Measurements from ENCODE around the gene PELI3. TPM values are rescaled to one million over a fixed set of nuclear protein-coding genes. Genes with fewer than 3 reads are reported as not detected.

Gene PELI3
- total and polyA plus RNA-seq, 10 of the 15 experiments (the other 5 are each of a cell fraction or from before 2014, with no cell fraction given): 0.14 to 1.5 (median 0.66) TPM

DNA sequence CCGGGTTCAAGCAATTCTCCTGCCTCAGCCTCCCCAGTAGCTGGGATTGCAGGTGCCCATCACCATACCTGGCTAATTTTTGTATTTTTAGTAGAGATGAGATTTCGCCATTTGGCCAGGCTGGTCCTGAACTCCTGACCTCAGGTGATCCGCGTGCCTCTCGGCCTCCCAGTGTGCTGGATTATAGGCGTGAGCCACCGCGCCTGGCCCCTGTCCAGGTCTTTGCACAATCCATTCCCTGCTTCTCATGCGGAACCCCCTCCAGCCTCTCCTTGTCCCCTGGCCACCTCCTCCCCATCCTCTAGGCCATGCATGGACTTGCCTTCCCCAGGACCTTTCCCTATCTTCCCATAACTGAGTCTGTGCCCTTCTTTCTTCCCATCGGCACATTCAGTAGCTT is 22.3 kb downstream of the PELI3 start:
- DNase-seq (ENCODE audit: low read depth, low spot score): no peak
- intact Hi-C loops (cut with micrococcal nuclease; ENCODE audit: unreplicated experiment) (no loop called here), in situ Hi-C loops (cut with MboI) (no loop called here)
- CTCF ChIA-PET: interaction anchor here (1.3 kb wide), 1 partner anchor 50 kb away, joined by 4 read pairs; the partner anchor contains the start of gene MRPL11
- BruUV-seq (replicated peaks): no TSS peak
- no peaks in the 10 kb centered on the region for H3K79me2 ChIP-seq (ENCODE audit: control insufficient read depth, insufficient read depth, low read length)
- H3K27ac ChIP-seq (ENCODE audit: control insufficient read depth, insufficient read depth): no peak overlapping the region
- H3K4me1 ChIP-seq (ENCODE audit: control insufficient read depth, insufficient read depth, low read length): no peaks in the 10 kb centered on the region
- 99% methylated on average over 10 of the region's 10 CpGs for WGBS (ENCODE audit: insufficient coverage, insufficient replicate concordance, low lambda C conversion rate, missing lambda C conversion rate)
- SMC1A ChIA-PET (ENCODE audit: uncharacterized antibody, unreplicated experiment): no interaction called here
- H3K9me3 ChIP-seq (replicated peaks; ENCODE audit: control insufficient read depth, insufficient read depth, low read length): no peaks in the 10 kb centered on the region
- peaks cover 11 to 30% of the 10 kb centered on the region in 2 experiments; a peak in 3 of 4 replicates for H3K36me3 ChIP-seq (ENCODE audit: control insufficient read depth in 2 of 2, insufficient read depth in 2 of 2, low read length in 1 of 2)
- H3K4me2 ChIP-seq (ENCODE audit: control insufficient read depth, insufficient read depth): no peak overlapping the region
- no peaks in the 10 kb centered on the region for H4K20me1 ChIP-seq (ENCODE audit: control insufficient read depth, insufficient read depth)
- RAD21 ChIA-PET (ENCODE audit: unreplicated experiment): no interaction called here
- no peaks in the 10 kb centered on the region for H3K27me3 ChIP-seq (replicated peaks in 1 of 2; ENCODE audit: control insufficient read depth in 2 of 2, insufficient read depth in 2 of 2, low read length in 1 of 2)
- H2AFZ ChIP-seq (ENCODE audit: control insufficient read depth, low read depth, low read length): no peak overlapping the region
- FAIRE-seq: no peak
- no peak overlapping the region for H3K4me3 ChIP-seq
- no peak for ATAC-seq
- POLR2A ChIA-PET: no interaction called here
- H3K9ac ChIP-seq (ENCODE audit: control insufficient read depth, insufficient read depth, low read length): no peak overlapping the region
- TF ChIP-seq, protein P1, sequence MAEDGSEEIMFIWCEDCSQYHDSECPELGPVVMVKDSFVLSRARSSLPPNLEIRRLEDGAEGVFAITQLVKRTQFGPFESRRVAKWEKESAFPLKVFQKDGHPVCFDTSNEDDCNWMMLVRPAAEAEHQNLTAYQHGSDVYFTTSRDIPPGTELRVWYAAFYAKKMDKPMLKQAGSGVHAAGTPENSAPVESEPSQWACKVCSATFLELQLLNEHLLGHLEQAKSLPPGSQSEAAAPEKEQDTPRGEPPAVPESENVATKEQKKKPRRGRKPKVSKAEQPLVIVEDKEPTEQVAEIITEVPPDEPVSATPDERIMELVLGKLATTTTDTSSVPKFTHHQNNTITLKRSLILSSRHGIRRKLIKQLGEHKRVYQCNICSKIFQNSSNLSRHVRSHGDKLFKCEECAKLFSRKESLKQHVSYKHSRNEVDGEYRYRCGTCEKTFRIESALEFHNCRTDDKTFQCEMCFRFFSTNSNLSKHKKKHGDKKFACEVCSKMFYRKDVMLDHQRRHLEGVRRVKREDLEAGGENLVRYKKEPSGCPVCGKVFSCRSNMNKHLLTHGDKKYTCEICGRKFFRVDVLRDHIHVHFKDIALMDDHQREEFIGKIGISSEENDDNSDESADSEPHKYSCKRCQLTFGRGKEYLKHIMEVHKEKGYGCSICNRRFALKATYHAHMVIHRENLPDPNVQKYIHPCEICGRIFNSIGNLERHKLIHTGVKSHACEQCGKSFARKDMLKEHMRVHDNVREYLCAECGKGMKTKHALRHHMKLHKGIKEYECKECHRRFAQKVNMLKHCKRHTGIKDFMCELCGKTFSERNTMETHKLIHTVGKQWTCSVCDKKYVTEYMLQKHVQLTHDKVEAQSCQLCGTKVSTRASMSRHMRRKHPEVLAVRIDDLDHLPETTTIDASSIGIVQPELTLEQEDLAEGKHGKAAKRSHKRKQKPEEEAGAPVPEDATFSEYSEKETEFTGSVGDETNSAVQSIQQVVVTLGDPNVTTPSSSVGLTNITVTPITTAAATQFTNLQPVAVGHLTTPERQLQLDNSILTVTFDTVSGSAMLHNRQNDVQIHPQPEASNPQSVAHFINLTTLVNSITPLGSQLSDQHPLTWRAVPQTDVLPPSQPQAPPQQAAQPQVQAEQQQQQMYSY (CRISPR knock-in tag; IDR thresholded peaks at IDR 0.05): no peak
- no peak for TF ChIP-seq NFYA (IDR thresholded peaks at IDR 0.05; ENCODE audit: borderline replicate concordance, low read depth, low read length)
- no peak for TF ChIP-seq CBFB (IDR thresholded peaks at IDR 0.05; ENCODE audit: low read depth)
- TF ChIP-seq, protein P2, sequence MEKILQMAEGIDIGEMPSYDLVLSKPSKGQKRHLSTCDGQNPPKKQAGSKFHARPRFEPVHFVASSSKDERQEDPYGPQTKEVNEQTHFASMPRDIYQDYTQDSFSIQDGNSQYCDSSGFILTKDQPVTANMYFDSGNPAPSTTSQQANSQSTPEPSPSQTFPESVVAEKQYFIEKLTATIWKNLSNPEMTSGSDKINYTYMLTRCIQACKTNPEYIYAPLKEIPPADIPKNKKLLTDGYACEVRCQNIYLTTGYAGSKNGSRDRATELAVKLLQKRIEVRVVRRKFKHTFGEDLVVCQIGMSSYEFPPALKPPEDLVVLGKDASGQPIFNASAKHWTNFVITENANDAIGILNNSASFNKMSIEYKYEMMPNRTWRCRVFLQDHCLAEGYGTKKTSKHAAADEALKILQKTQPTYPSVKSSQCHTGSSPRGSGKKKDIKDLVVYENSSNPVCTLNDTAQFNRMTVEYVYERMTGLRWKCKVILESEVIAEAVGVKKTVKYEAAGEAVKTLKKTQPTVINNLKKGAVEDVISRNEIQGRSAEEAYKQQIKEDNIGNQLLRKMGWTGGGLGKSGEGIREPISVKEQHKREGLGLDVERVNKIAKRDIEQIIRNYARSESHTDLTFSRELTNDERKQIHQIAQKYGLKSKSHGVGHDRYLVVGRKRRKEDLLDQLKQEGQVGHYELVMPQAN (conservative IDR thresholded peaks at IDR 0.05): no peak
- TF ChIP-seq RFX5 (IDR thresholded peaks at IDR 0.05; ENCODE audit: low read depth, low read length): no peak
- TF ChIP-seq GABPA (IDR thresholded peaks at IDR 0.05; ENCODE audit: low read depth): no peak
- TF ChIP-seq NBN (IDR thresholded peaks at IDR 0.05): no peak
- TF ChIP-seq, protein P3, sequence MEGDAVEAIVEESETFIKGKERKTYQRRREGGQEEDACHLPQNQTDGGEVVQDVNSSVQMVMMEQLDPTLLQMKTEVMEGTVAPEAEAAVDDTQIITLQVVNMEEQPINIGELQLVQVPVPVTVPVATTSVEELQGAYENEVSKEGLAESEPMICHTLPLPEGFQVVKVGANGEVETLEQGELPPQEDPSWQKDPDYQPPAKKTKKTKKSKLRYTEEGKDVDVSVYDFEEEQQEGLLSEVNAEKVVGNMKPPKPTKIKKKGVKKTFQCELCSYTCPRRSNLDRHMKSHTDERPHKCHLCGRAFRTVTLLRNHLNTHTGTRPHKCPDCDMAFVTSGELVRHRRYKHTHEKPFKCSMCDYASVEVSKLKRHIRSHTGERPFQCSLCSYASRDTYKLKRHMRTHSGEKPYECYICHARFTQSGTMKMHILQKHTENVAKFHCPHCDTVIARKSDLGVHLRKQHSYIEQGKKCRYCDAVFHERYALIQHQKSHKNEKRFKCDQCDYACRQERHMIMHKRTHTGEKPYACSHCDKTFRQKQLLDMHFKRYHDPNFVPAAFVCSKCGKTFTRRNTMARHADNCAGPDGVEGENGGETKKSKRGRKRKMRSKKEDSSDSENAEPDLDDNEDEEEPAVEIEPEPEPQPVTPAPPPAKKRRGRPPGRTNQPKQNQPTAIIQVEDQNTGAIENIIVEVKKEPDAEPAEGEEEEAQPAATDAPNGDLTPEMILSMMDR (IDR thresholded peaks at IDR 0.05 in 2 of 3, conservative IDR thresholded peaks at IDR 0.05 in 1 of 3; ENCODE audit: control insufficient read depth in 2 of 3, extremely low read depth in 1 of 3, insufficient read depth in 1 of 3, low read depth in 3 of 3, low read length in 3 of 3): no peak
- TF ChIP-seq SPI1 (IDR thresholded peaks at IDR 0.05; ENCODE audit: borderline replicate concordance, insufficient read depth, low read depth, low read length): no peak
- no peak for TF ChIP-seq BCL11A (IDR thresholded peaks at IDR 0.05; ENCODE audit: low read depth, low read length)
- no peak for TF ChIP-seq STAT3 (IDR thresholded peaks at IDR 0.05; ENCODE audit: low read depth, low read length)
- TF ChIP-seq WRNIP1 (IDR thresholded peaks at IDR 0.05; ENCODE audit: borderline replicate concordance, low read depth, low read length): no peak

All from GM12878 (cell line).